H1 (cell line): ENCODE measurements around the gene ELANE. TPM values are rescaled to one million over a fixed set of nuclear protein-coding genes. Genes with fewer than 3 reads are reported as not detected.

Experiments
- CTCF ChIA-PET: fragments of 300-600 bp; sonication (Branson Sonifier 250); formaldehyde crosslinking; loops from one replicate; lab custom pipeline; 2021; ENCODE audit not compliant: partially characterized antibody; lab: Charles Lee
- POLR2A ChIA-PET: fragments of 300-600 bp; sonication (Branson Sonifier 250); formaldehyde crosslinking; loops from one replicate; lab custom pipeline; 2021; ENCODE audit warnings: inconsistent platforms; ENCODE audit not compliant: partially characterized antibody; lab: Charles Lee
- DNase-seq, 2 experiments: peaks; one replicate each; pipeline versions ENCODE4 v3.0.0 to v3.0.0-alpha.2; 2010 to 2022; ENCODE audit warnings: low spot score in 2 of 2, low read depth in 1 of 2, mixed read lengths in 1 of 2
- FAIRE-seq: peaks from 2 replicates; lab custom pipeline; 2011; peaks lifted over from hg19 to GRCh38; lab: Jason Lieb, UNC
- H2AFZ ChIP-seq: 2 replicates; pipeline ENCODE4 v1.8.1; 2012; ENCODE audit warnings: low read length, inconsistent platforms
- H2AK5ac ChIP-seq: 2 replicates; pipeline ENCODE4 v1.6.1; 2013; ENCODE audit warnings: low read depth, low read length
- H2BK120ac ChIP-seq: replicated peaks from 2 replicates; pipeline ENCODE3; 2013; ENCODE audit warnings: low read depth, low read length, inconsistent platforms
- H2BK12ac ChIP-seq: 2 replicates; pipeline ENCODE4 v1.6.1; 2013; ENCODE audit warnings: low read depth, low read length
- H2BK15ac ChIP-seq: 2 replicates; pipeline ENCODE4 v1.6.1; 2013; ENCODE audit warnings: low read length
- H2BK20ac ChIP-seq: 2 replicates; pipeline ENCODE4 v1.6.1; 2013; ENCODE audit warnings: low read length
- H2BK5ac ChIP-seq: 2 replicates; pipeline ENCODE4 v1.6.1; 2013; ENCODE audit warnings: low read depth, low read length
- H3K14ac ChIP-seq: 2 replicates; pipeline ENCODE4 v1.6.1; 2013; ENCODE audit warnings: inconsistent platforms; ENCODE audit not compliant: insufficient read length
- H3K18ac ChIP-seq: 2 replicates; pipeline ENCODE4 v1.6.1; 2013; ENCODE audit warnings: low read length; ENCODE audit errors: extremely low read depth
- H3K23ac ChIP-seq: 2 replicates; pipeline ENCODE4 v1.6.1; 2013; ENCODE audit warnings: inconsistent platforms; ENCODE audit not compliant: insufficient read length
- H3K23me2 ChIP-seq: 2 replicates; pipeline ENCODE4 v1.6.1; 2013; ENCODE audit warnings: low read depth, low read length
- H3K27ac ChIP-seq: 2 replicates; pipeline ENCODE4 v1.6.1; 2011; ENCODE audit warnings: low read depth, low read length, inconsistent platforms
- H3K27me3 ChIP-seq, 4 experiments: replicated peaks in 1 of 4; 1 replicate in 1 of 4; 2 replicates in 3 of 4; pipeline versions ENCODE4 v1.6.1 to v1.8.1; 2011 to 2013; ENCODE audit warnings: low read length in 3 of 4, mild to moderate bottlenecking in 3 of 4, inconsistent platforms in 2 of 4, mixed read lengths in 2 of 4, moderate library complexity in 1 of 4; ENCODE audit not compliant: control insufficient read depth in 3 of 4, insufficient read depth in 3 of 4; ENCODE audit errors: extremely low read depth in 1 of 4
- H3K36me3 ChIP-seq, 4 experiments: 2 replicates each; pipeline versions ENCODE4 v1.6.1 to v1.8.1; 2011 to 2013; ENCODE audit warnings: mild to moderate bottlenecking in 4 of 4, low read length in 3 of 4, moderate library complexity in 2 of 4, control low read depth in 1 of 4, inconsistent platforms in 1 of 4; ENCODE audit not compliant: insufficient read depth in 4 of 4, control insufficient read depth in 2 of 4
- H3K4ac ChIP-seq: replicated peaks from 2 replicates; pipeline ENCODE3; 2013; ENCODE audit warnings: low read length, low read depth, mixed read lengths, inconsistent platforms; ENCODE audit not compliant: insufficient read length
- H3K4me1 ChIP-seq, 4 experiments: replicated peaks in 1 of 4; 1 replicate in 1 of 4; 2 replicates in 3 of 4; pipeline versions ENCODE4 v1.6.1 to v1.8.1; 2011 to 2013; ENCODE audit warnings: low read length in 3 of 4, inconsistent platforms in 2 of 4, mixed read lengths in 1 of 4; ENCODE audit not compliant: insufficient read depth in 4 of 4, control insufficient read depth in 3 of 4
- H3K4me2 ChIP-seq, 2 experiments: 2 replicates each; pipeline versions ENCODE4 v1.6.1 to v1.8.1; 2011 to 2013; ENCODE audit warnings: low read depth in 2 of 2, low read length in 2 of 2, control low read depth in 1 of 2, inconsistent platforms in 1 of 2, mild to moderate bottlenecking in 1 of 2; ENCODE audit not compliant: insufficient read depth in 1 of 2
- H3K4me3 ChIP-seq, 4 experiments: fragments of 200-600, 300-600 bp in 1 of 4; sonication (generic), shearing (Covaris generic), sonication (Bioruptor Twin) in 1 of 4; 2 replicates each; pipeline versions ENCODE4 v1.5.1 to v1.8.1; 2011 to 2016; ENCODE audit warnings: low read length in 4 of 4, low read depth in 3 of 4, control low read depth in 2 of 4, inconsistent platforms in 2 of 4, mild to moderate bottlenecking in 2 of 4, mixed read lengths in 1 of 4, moderate library complexity in 1 of 4; ENCODE audit not compliant: insufficient read depth in 2 of 4; ENCODE audit errors: extremely low read depth in 1 of 4
- H3K56ac ChIP-seq: replicated peaks from 2 replicates; pipeline ENCODE3; 2013; ENCODE audit warnings: low read depth, mild to moderate bottlenecking, mixed read lengths, low read length, inconsistent platforms; ENCODE audit not compliant: insufficient read length
- H3K79me1 ChIP-seq: 2 replicates; pipeline ENCODE4 v1.6.1; 2013; ENCODE audit warnings: low read depth, low read length, control low read depth
- H3K79me2 ChIP-seq, 2 experiments: 2 replicates each; pipeline versions ENCODE4 v1.6.1 to v1.8.1; 2012 to 2013; ENCODE audit warnings: low read length in 2 of 2, mild to moderate bottlenecking in 2 of 2, inconsistent platforms in 1 of 2; ENCODE audit not compliant: insufficient read depth in 2 of 2, control insufficient read depth in 1 of 2
- H3K9ac ChIP-seq, 4 experiments: replicated peaks in 1 of 4; 1 replicate in 1 of 4; 2 replicates in 3 of 4; pipeline versions ENCODE4 v1.6.1 to v1.8.1; 2011 to 2013; ENCODE audit warnings: low read depth in 3 of 4, low read length in 3 of 4, control low read depth in 2 of 4, mild to moderate bottlenecking in 2 of 4, moderate library complexity in 2 of 4, inconsistent platforms in 1 of 4; ENCODE audit errors: extremely low read depth in 1 of 4
- H3K9me3 ChIP-seq, 2 experiments: 2 replicates each; pipeline versions ENCODE4 v1.6.1 to v1.8.1; 2012 to 2013; ENCODE audit warnings: mild to moderate bottlenecking in 2 of 2, moderate library complexity in 2 of 2, control low read depth in 1 of 2, inconsistent platforms in 1 of 2, low read depth in 1 of 2, low read length in 1 of 2, mixed read lengths in 1 of 2; ENCODE audit not compliant: insufficient read depth in 2 of 2
- H4K20me1 ChIP-seq, 2 experiments: replicated peaks in 1 of 2; 2 replicates each; pipeline versions ENCODE3 to v1.8.1; 2011 to 2013; ENCODE audit warnings: inconsistent platforms in 2 of 2, low read length in 2 of 2, mild to moderate bottlenecking in 1 of 2; ENCODE audit not compliant: insufficient read depth in 2 of 2, control insufficient read depth in 1 of 2
- H4K5ac ChIP-seq: 2 replicates; pipeline ENCODE4 v1.6.1; 2013; ENCODE audit warnings: low read length, low read depth, mixed read lengths, inconsistent platforms; ENCODE audit not compliant: insufficient read length
- H4K8ac ChIP-seq: 2 replicates; pipeline ENCODE4 v1.8.0; 2013; ENCODE audit warnings: mild to moderate bottlenecking, moderate library complexity, low read length, inconsistent platforms; ENCODE audit not compliant: insufficient read depth; ENCODE audit errors: extremely low read depth
- H4K91ac ChIP-seq: replicated peaks from 2 replicates; pipeline ENCODE3; 2013; ENCODE audit warnings: low read length, mixed read lengths, inconsistent platforms; ENCODE audit not compliant: insufficient read length
- SP2 ChIP-seq: IDR thresholded peaks from 2 replicates; pipeline ENCODE4 v1.6.1; 2012; ENCODE audit warnings: mild to moderate bottlenecking, low read length, inconsistent platforms
- YY1 ChIP-seq: IDR thresholded peaks from 2 replicates; pipeline ENCODE4 v1.6.1; 2011; ENCODE audit warnings: low read depth, mild to moderate bottlenecking, low read length
- WGBS, 2 experiments: shearing (Covaris generic) in 1 of 2; methylation state at CpG; one replicate each; pipeline versions ENCODE4 v1.1.6 to v1.1.7; 2013 to 2015; ENCODE audit warnings: low lambda C conversion rate in 2 of 2, mixed read lengths in 2 of 2, inconsistent platforms in 1 of 2, low coverage in 1 of 2, missing lambda C conversion rate in 1 of 2; ENCODE audit not compliant: insufficient replicate concordance in 2 of 2, insufficient coverage in 1 of 2, insufficient read length in 1 of 2; ENCODE audit errors: extremely low coverage in 1 of 2, missing lambda C conversion rate in 1 of 2; 5-methylcytosine and 5-hydroxymethylcytosine counted together
- polyA plus RNA-seq, 7 experiments: library from polyadenylated mRNA; depleted of rRNA in 3 of 7; stranded (reverse) in 5 of 7; unstranded in 2 of 7; fragments of >200 nt in 5 of 7; fragments of 200-250 nt in 2 of 7; gene quantifications; 1 replicate in 5 of 7; 2 replicates in 1 of 7; 4 replicates in 1 of 7; pipeline versions ENCODE4 v1.2.1 to v1.2.3, GENCODE V29; 2011 to 2013; ENCODE audit warnings: missing spikeins in 2 of 7, mixed read lengths in 2 of 7
- total RNA-seq: library from RNA; stranded (reverse); fragmentation: NEBNext Ultra II Directional; extraction: Animal tissue kit (Norgen Biotek cat#: 25700); gene quantifications from 2 replicates; pipeline ENCODE4 v1.2.1, GENCODE V29; 2021
- TF ChIP-seq, protein P1 (sequence below): IDR thresholded peaks from 2 replicates; pipeline ENCODE4 v1.6.1; 2012; ENCODE audit warnings: inconsistent platforms

Gene ELANE
- total and polyA plus RNA-seq, 2 of the 8 experiments (the other 6 are each of a cell fraction or from before 2014, with no cell fraction given), result not detected

DNA sequence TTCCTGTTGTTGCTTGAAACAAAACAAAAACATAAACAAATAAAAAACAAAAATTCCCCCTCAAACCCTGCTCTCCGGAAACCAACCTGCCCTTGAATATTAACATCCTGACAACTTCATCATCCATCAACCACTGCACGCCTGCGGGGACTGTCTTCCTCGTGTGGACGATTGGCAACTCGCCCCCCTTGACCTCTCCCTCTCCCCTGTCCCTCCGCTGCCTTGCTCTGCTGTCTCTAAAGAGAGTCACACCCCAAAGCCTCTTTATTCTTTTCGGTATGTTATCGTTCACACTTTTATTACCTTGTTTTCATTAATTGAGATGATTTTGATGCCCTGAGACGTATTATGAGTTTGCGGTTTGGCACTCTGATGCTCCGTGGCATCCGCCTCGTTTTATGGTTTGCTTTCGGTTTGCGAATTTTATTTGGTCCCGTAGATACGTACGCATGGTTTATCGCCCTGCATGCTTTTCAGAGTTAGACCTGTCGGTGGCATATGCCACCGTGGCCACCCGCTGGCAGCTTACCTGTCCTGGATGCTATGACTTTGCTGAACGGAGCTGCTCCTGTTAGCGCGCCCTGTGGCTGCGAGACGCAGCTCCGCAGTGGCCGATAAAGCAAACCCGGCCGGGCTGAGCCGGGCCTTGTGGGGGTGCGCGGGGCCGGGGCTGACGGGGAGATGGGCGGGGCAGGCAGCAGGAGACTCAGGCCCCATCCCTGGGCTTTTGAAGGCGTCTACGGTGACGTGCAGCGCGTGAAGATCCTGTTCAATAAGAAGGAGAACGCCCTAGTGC, 44.3 kb upstream of the ELANE start:
- Histone ChIP-seq H3K4me2 (no peak overlapping the region), H4K91ac (no peak overlapping the region), H3K27me3 (no peaks in the 10 kb centered on the region), H2BK5ac (no peak overlapping the region), H2AK5ac (no peak overlapping the region), H2BK20ac (no peak overlapping the region), H4K5ac (no peak overlapping the region), H3K9ac (no peak overlapping the region), H3K27ac (no peak overlapping the region), H3K9me3 (no peaks in the 10 kb centered on the region), H3K4me3 (no peak overlapping the region), H3K4ac (no peak overlapping the region), H4K8ac (no peak overlapping the region; the same call in 1 of the 2 replicates), H3K36me3 (peaks cover 61 to 99% (median 82%) of the 10 kb centered on the region in 4 experiments), H2BK12ac (no peak overlapping the region), H2BK15ac (no peak overlapping the region), H2AFZ (no peak overlapping the region), H3K79me2 (peaks cover 12 to 47% of the 10 kb centered on the region in 2 experiments; a peak in 3 of 4 replicates), H3K14ac (no peak overlapping the region), H3K79me1 (peaks cover 18% of the 10 kb centered on the region), H3K23me2 (no peaks in the 10 kb centered on the region; the same call in 1 of the 2 replicates), H3K23ac (no peak overlapping the region), H2BK120ac (no peak overlapping the region), H4K20me1 (peaks cover 40 to 56% of the 10 kb centered on the region in 2 experiments), H3K56ac (no peak overlapping the region), H3K4me1 (no peaks in the 10 kb centered on the region; a peak in 2 of 7 replicates), H3K18ac (no peak overlapping the region)
- DNase-seq (no peak), FAIRE-seq (no peak)
- 96 to 100% methylated on average over 1 to 38 of the region's 44 CpGs for WGBS, 2 experiments
- ChIA-PET POLR2A (interaction anchor here (0.9 to 16.9 kb wide), 6 partner anchors 6 to 95 kb away, joined by 3 to 277 read pairs (median 82); partner anchors contain the start of genes AZU1, PLPPR3 and PTBP1), CTCF (interaction anchor here (0.6 to 0.9 kb wide), 3 partner anchors 14 to 37 kb away, joined by 3 to 5 read pairs (median 5); no protein-coding TSS in a partner anchor)
- TF ChIP-seq SP2 (no peak), YY1 (no peak)
- TF ChIP-seq, protein P1, sequence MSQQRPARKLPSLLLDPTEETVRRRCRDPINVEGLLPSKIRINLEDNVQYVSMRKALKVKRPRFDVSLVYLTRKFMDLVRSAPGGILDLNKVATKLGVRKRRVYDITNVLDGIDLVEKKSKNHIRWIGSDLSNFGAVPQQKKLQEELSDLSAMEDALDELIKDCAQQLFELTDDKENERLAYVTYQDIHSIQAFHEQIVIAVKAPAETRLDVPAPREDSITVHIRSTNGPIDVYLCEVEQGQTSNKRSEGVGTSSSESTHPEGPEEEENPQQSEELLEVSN, result no peak
